Measurements from ENCODE around the gene DGKZ.

DNA sequence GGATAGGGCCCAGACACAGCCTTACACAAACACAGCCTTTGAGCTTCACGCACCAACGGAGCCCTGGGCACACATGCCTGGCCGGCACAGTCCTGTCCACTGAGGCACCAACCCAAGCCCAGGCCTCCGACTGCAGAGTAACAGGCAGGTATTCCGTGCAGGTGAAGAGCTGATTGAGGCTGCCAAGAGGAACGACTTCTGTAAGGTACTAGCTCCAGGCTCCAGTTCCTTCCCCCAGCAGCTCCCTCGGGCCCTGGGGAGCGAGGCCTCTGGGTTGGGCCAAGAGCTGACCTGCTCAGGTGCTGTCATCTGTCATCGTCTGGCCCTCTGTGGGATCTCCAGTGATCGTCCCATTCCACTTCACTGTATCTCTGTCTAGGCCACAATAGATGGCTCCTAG lies 31.0 kb downstream of the DGKZ start:
- TF ChIP-seq, protein P1, sequence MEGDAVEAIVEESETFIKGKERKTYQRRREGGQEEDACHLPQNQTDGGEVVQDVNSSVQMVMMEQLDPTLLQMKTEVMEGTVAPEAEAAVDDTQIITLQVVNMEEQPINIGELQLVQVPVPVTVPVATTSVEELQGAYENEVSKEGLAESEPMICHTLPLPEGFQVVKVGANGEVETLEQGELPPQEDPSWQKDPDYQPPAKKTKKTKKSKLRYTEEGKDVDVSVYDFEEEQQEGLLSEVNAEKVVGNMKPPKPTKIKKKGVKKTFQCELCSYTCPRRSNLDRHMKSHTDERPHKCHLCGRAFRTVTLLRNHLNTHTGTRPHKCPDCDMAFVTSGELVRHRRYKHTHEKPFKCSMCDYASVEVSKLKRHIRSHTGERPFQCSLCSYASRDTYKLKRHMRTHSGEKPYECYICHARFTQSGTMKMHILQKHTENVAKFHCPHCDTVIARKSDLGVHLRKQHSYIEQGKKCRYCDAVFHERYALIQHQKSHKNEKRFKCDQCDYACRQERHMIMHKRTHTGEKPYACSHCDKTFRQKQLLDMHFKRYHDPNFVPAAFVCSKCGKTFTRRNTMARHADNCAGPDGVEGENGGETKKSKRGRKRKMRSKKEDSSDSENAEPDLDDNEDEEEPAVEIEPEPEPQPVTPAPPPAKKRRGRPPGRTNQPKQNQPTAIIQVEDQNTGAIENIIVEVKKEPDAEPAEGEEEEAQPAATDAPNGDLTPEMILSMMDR (IDR thresholded peaks at IDR 0.05): no peak
- TF ChIP-seq EZH2 (IDR thresholded peaks at IDR 0.05): no peak

Measured in neural progenitor cell (in vitro differentiated cells).